ENCODE data around the gene SLC35F3.

SLC35F3 gene

DNA sequence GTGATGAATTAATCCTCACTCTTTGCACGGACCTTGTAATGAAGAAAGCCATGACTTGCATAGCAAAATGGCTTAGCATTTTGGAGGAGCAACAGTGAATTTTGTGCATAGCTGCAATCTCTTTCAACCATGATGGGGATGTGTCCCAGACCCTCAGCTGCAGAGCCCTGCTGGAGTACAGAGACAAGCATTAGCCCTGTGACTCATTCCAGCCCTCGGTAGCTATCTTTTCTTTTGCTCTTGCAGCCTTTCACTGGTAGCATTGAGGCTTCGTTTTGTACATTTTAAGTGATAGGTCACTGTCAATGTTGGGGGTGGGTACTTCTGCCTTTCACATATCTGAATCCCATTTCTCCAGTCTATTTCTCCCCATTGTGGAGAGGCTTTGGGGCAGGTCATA, 58.4 kb downstream of the SLC35F3 start:
- H3K9me3 ChIP-seq (ENCODE audit: control extremely low read depth in 1 of 5, control insufficient read depth in 4 of 5, insufficient read depth in 2 of 5, low read depth in 1 of 5, low read length in 4 of 5) = peaks cover 0 to 6% (median 0%) of the 10 kb centered on the region in 5 experiments
- ChIA-PET CTCF (no interaction called here), POLR2A (no interaction called here)
- H3K36me3 ChIP-seq (ENCODE audit: control insufficient read depth in 4 of 4, insufficient read depth in 4 of 4, low read length in 3 of 4) = no peaks in the 10 kb centered on the region
- no peak overlapping the region for H3K27ac ChIP-seq (ENCODE audit: insufficient read depth in 1 of 2, low read depth in 1 of 2, low read length in 2 of 2, poor library complexity in 1 of 2, severe bottlenecking in 2 of 2)
- H3K27me3 ChIP-seq (replicated peaks in 2 of 5; ENCODE audit: control insufficient read depth in 4 of 5, insufficient read depth in 5 of 5, low read length in 4 of 5) = peaks cover 0 to 2% (median 0%) of the 10 kb centered on the region in 5 experiments
- no peak overlapping the region for H3K4me3 ChIP-seq (ENCODE audit: control insufficient read depth in 1 of 7, extremely low read depth in 1 of 7, insufficient read depth in 4 of 7, low read depth in 2 of 7, low read length in 6 of 7)
- 100% methylated on average over 2 of the region's 3 CpGs for WGBS (ENCODE audit: insufficient coverage)
- no peak for DNase-seq
- no peaks in the 10 kb centered on the region for H3K4me1 ChIP-seq (ENCODE audit: control extremely low read depth in 1 of 4, control insufficient read depth in 4 of 4, insufficient read depth in 4 of 4, low read length in 3 of 4)

DNA sequence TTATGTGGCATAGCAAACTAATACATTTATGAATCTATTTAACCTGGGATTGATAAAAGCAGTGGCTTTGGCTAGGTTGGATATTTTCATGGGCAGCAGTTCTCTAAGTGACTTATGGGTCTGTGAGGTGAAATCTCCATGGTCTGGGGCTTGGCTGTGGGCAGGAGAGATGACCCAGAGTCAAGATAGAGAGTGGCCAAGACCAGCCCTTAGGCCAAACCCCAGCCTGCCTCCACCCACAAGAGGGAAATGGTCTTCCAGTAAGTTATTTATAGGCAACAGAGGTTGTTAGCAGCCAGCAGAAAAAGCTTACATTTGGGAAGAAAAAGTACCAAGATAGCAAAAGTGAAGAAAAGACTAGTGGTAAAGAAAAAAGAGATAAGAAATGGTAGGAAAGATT, 61.4 kb downstream of the SLC35F3 start:
- peaks cover 0 to 2% (median 0%) of the 10 kb centered on the region in 5 experiments for H3K27me3 ChIP-seq (replicated peaks in 2 of 5; ENCODE audit: control insufficient read depth in 4 of 5, insufficient read depth in 5 of 5, low read length in 4 of 5)
- CTCF ChIA-PET = no interaction called here
- H3K27ac ChIP-seq (ENCODE audit: insufficient read depth in 1 of 2, low read depth in 1 of 2, low read length in 2 of 2, poor library complexity in 1 of 2, severe bottlenecking in 2 of 2) = no peak overlapping the region
- peaks cover 0 to 2% (median 0%) of the 10 kb centered on the region in 5 experiments for H3K9me3 ChIP-seq (ENCODE audit: control extremely low read depth in 1 of 5, control insufficient read depth in 4 of 5, insufficient read depth in 2 of 5, low read depth in 1 of 5, low read length in 4 of 5)
- no peak overlapping the region for H3K4me3 ChIP-seq (ENCODE audit: control insufficient read depth in 1 of 7, extremely low read depth in 1 of 7, insufficient read depth in 4 of 7, low read depth in 2 of 7, low read length in 6 of 7)
- DNase-seq = no peak
- no peaks in the 10 kb centered on the region for H3K36me3 ChIP-seq (ENCODE audit: control insufficient read depth in 4 of 4, insufficient read depth in 4 of 4, low read length in 3 of 4)
- H3K4me1 ChIP-seq (ENCODE audit: control extremely low read depth in 1 of 4, control insufficient read depth in 4 of 4, insufficient read depth in 4 of 4, low read length in 3 of 4) = no peaks in the 10 kb centered on the region
- POLR2A ChIA-PET = no interaction called here

DNA sequence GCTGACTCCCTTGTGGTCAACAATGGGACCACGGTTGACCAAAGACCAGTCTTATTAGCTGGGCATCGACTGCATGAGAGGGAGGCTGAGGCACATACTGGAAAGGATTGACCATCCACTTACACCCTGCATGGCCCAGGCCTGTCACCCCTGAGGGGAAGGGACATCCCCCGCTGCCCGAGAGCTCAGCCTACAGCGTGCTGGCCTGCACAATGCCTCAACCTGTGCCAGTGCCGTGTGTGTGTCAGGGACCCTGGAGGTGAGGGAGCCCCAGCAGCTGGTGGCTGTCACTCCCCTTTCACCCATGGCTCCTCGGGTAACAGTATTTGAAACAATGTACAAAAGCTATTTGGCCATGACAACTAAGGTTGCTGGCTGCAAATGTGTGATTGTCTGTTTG, 67.3 kb downstream of the SLC35F3 start:
- Histone ChIP-seq H3K4me3 (ENCODE audit: control insufficient read depth in 1 of 7, extremely low read depth in 1 of 7, insufficient read depth in 4 of 7, low read depth in 2 of 7, low read length in 6 of 7) (no peak overlapping the region), H3K27me3 (replicated peaks in 2 of 5; ENCODE audit: control insufficient read depth in 4 of 5, insufficient read depth in 5 of 5, low read length in 4 of 5) (peaks cover 0 to 2% (median 0%) of the 10 kb centered on the region in 5 experiments), H3K36me3 (ENCODE audit: control insufficient read depth in 4 of 4, insufficient read depth in 4 of 4, low read length in 3 of 4) (no peaks in the 10 kb centered on the region), H3K9me3 (ENCODE audit: control extremely low read depth in 1 of 5, control insufficient read depth in 4 of 5, insufficient read depth in 2 of 5, low read depth in 1 of 5, low read length in 4 of 5) (no peaks in the 10 kb centered on the region), H3K27ac (ENCODE audit: insufficient read depth in 1 of 2, low read depth in 1 of 2, low read length in 2 of 2, poor library complexity in 1 of 2, severe bottlenecking in 2 of 2) (no peak overlapping the region), H3K4me1 (ENCODE audit: control extremely low read depth in 1 of 4, control insufficient read depth in 4 of 4, insufficient read depth in 4 of 4, low read length in 3 of 4) (no peaks in the 10 kb centered on the region)
- DNase-seq = no peak
- ChIA-PET CTCF (no interaction called here), POLR2A (no interaction called here)
- WGBS (ENCODE audit: insufficient coverage) = 91% methylated on average over 7 of the region's 7 CpGs

DNA sequence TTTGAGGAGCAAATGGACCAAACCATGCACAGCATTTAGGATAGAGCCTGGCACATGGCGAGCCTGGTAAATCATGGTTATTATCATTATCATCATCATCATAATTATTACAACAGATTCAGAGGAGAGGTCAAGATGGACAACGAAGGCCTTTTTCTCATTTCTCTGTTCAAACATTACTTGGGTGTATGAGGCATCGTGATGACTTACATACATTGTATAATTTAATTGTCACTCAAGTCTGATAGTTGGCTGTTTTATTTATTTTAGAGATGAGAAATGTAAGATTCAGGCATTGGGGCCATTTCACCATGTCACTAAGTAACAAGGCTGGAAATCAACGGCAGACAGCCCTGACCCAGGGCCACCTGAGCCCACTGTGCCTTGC, 68.1 kb downstream of the SLC35F3 start:
- WGBS (ENCODE audit: insufficient coverage) = 90% methylated on average over 2 of the region's 4 CpGs
- Histone ChIP-seq H3K4me3 (ENCODE audit: control insufficient read depth in 1 of 7, extremely low read depth in 1 of 7, insufficient read depth in 4 of 7, low read depth in 2 of 7, low read length in 6 of 7) (no peak overlapping the region), H3K27me3 (replicated peaks in 2 of 5; ENCODE audit: control insufficient read depth in 4 of 5, insufficient read depth in 5 of 5, low read length in 4 of 5) (peaks cover 0 to 2% (median 0%) of the 10 kb centered on the region in 5 experiments), H3K36me3 (ENCODE audit: control insufficient read depth in 4 of 4, insufficient read depth in 4 of 4, low read length in 3 of 4) (no peaks in the 10 kb centered on the region), H3K27ac (ENCODE audit: insufficient read depth in 1 of 2, low read depth in 1 of 2, low read length in 2 of 2, poor library complexity in 1 of 2, severe bottlenecking in 2 of 2) (no peak overlapping the region), H3K4me1 (ENCODE audit: control extremely low read depth in 1 of 4, control insufficient read depth in 4 of 4, insufficient read depth in 4 of 4, low read length in 3 of 4) (no peaks in the 10 kb centered on the region), H3K9me3 (ENCODE audit: control extremely low read depth in 1 of 5, control insufficient read depth in 4 of 5, insufficient read depth in 2 of 5, low read depth in 1 of 5, low read length in 4 of 5) (no peaks in the 10 kb centered on the region)
- POLR2A ChIA-PET = no interaction called here
- CTCF ChIA-PET = no interaction called here
- no peak for DNase-seq

DNA sequence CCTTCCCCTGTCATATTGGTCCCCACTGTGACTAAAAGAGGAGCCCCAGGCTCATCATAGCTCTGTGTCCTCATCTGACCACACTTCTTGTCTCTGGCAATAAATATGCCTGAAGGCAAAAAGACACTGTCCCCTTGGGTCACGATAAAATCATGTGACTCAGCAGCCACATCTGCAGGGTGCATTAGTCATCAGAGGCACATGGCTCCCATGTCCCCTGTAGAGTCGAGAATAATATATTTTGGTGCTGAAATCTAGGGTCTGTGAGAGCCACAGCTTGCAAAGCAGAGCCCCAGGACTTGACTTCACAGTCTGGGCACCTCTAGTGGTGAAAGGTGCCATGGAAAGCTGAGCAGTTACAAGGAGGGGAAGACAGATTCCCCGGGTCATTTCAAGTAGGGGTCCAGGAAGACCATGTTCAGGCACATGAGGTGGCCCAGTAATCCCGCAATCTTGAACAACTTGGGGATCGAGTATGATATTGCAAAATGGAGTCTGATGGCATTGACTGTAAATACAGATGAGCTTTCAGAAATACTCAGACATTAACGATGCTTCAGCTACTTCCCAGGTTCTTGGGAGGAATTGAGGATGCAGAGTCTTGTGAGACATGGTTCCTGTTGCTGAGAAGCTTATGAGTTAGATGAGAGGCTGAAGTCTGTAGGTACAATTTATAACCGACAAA, 68.6 kb downstream of the SLC35F3 start:
- DNase-seq = peak in 1 of 3 donors; percentile 0
- Histone ChIP-seq H3K27ac (ENCODE audit: insufficient read depth in 1 of 2, low read depth in 1 of 2, low read length in 2 of 2, poor library complexity in 1 of 2, severe bottlenecking in 2 of 2) (no peak overlapping the region), H3K36me3 (ENCODE audit: control insufficient read depth in 4 of 4, insufficient read depth in 4 of 4, low read length in 3 of 4) (no peaks in the 10 kb centered on the region), H3K9me3 (ENCODE audit: control extremely low read depth in 1 of 5, control insufficient read depth in 4 of 5, insufficient read depth in 2 of 5, low read depth in 1 of 5, low read length in 4 of 5) (no peaks in the 10 kb centered on the region), H3K4me1 (ENCODE audit: control extremely low read depth in 1 of 4, control insufficient read depth in 4 of 4, insufficient read depth in 4 of 4, low read length in 3 of 4) (no peaks in the 10 kb centered on the region), H3K4me3 (ENCODE audit: control insufficient read depth in 1 of 7, extremely low read depth in 1 of 7, insufficient read depth in 4 of 7, low read depth in 2 of 7, low read length in 6 of 7) (peak overlapping the region in 1 of 7 experiments; percentile 3), H3K27me3 (replicated peaks in 2 of 5; ENCODE audit: control insufficient read depth in 4 of 5, insufficient read depth in 5 of 5, low read length in 4 of 5) (peaks cover 0 to 2% (median 0%) of the 10 kb centered on the region in 5 experiments)
- ChIA-PET CTCF (no interaction called here), POLR2A (no interaction called here)
- WGBS (ENCODE audit: insufficient coverage) = 92% methylated on average over 7 of the region's 7 CpGs

DNA sequence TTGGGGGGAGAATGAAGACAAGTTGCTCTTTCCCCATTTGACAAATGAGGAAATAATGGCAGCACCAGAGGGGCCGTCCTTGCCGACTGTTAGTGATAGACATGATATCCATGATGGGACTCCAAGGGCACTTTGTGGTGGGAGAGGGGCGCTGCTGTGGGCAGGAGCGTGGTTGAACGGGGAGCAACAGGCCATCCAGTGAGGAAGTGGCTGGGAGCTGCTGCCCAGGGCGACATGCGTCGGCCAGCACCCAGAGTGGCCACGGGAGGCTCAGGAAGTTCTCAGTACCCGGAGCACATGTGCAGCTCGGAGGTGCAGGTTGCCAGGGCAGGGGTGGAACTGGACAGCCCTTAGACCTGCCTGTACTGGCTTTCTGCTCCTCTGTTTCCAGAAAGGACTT, 71.0 kb downstream of the SLC35F3 start:
- no peak overlapping the region for H3K4me3 ChIP-seq (ENCODE audit: control insufficient read depth in 1 of 7, extremely low read depth in 1 of 7, insufficient read depth in 4 of 7, low read depth in 2 of 7, low read length in 6 of 7)
- WGBS (ENCODE audit: insufficient coverage) = 91% methylated on average over 8 of the region's 11 CpGs
- CTCF ChIA-PET = no interaction called here
- peaks cover 0 to 5% (median 0%) of the 10 kb centered on the region in 5 experiments for H3K27me3 ChIP-seq (replicated peaks in 2 of 5; ENCODE audit: control insufficient read depth in 4 of 5, insufficient read depth in 5 of 5, low read length in 4 of 5)
- POLR2A ChIA-PET = no interaction called here
- DNase-seq = no peak
- H3K4me1 ChIP-seq (ENCODE audit: control extremely low read depth in 1 of 4, control insufficient read depth in 4 of 4, insufficient read depth in 4 of 4, low read length in 3 of 4) = no peaks in the 10 kb centered on the region
- H3K36me3 ChIP-seq (ENCODE audit: control insufficient read depth in 4 of 4, insufficient read depth in 4 of 4, low read length in 3 of 4) = no peaks in the 10 kb centered on the region
- H3K27ac ChIP-seq (ENCODE audit: insufficient read depth in 1 of 2, low read depth in 1 of 2, low read length in 2 of 2, poor library complexity in 1 of 2, severe bottlenecking in 2 of 2) = no peak overlapping the region
- no peaks in the 10 kb centered on the region for H3K9me3 ChIP-seq (ENCODE audit: control extremely low read depth in 1 of 5, control insufficient read depth in 4 of 5, insufficient read depth in 2 of 5, low read depth in 1 of 5, low read length in 4 of 5)

DNA sequence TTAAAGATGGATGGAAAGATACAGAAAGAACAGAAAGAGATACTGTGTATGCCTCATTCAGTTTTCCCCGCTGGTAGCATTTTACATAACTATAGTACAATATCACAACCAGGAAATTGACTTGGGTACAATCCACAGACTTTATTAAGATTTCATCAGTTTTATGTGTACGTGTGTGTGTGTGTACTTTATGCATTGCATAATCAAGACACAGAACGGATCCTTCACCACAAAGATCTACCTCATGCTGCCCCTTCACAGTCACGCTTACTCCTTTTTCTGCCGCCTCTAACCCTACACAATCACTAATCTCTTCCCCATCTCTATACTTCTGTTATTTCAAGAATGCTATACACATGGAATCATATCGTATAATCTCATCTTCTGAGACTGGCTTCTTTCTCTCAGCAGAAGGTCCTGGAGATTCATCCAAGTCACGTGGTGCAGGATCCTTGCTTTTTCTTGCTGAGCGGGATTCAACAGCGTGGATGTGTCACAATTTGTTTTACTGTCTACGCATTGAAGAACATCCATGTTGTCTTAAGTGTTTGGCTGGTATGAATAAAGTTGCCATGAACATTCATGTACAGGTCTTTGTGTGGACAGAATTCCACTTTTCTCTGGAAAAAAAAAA, 76.7 kb downstream of the SLC35F3 start:
- no peaks in the 10 kb centered on the region for H3K4me1 ChIP-seq (ENCODE audit: control extremely low read depth in 1 of 4, control insufficient read depth in 4 of 4, insufficient read depth in 4 of 4, low read length in 3 of 4)
- POLR2A ChIA-PET = no interaction called here
- no peak overlapping the region for H3K4me3 ChIP-seq (ENCODE audit: control insufficient read depth in 1 of 7, extremely low read depth in 1 of 7, insufficient read depth in 4 of 7, low read depth in 2 of 7, low read length in 6 of 7)
- H3K36me3 ChIP-seq (ENCODE audit: control insufficient read depth in 4 of 4, insufficient read depth in 4 of 4, low read length in 3 of 4) = no peaks in the 10 kb centered on the region
- H3K27me3 ChIP-seq (replicated peaks in 2 of 5; ENCODE audit: control insufficient read depth in 4 of 5, insufficient read depth in 5 of 5, low read length in 4 of 5) = peaks cover 0 to 4% (median 3%) of the 10 kb centered on the region in 5 experiments
- CTCF ChIA-PET = no interaction called here
- no peaks in the 10 kb centered on the region for H3K9me3 ChIP-seq (ENCODE audit: control extremely low read depth in 1 of 5, control insufficient read depth in 4 of 5, insufficient read depth in 2 of 5, low read depth in 1 of 5, low read length in 4 of 5)
- no peak overlapping the region for H3K27ac ChIP-seq (ENCODE audit: insufficient read depth in 1 of 2, low read depth in 1 of 2, low read length in 2 of 2, poor library complexity in 1 of 2, severe bottlenecking in 2 of 2)
- DNase-seq = no peak
- WGBS (ENCODE audit: insufficient coverage) = 97% methylated on average over 7 of the region's 10 CpGs

Measured in common myeloid progenitor, CD34-positive (primary cell).